HepG2 (cell line): ENCODE data around the gene ELFN1. TPM values are rescaled to one million over a fixed set of nuclear protein-coding genes. Genes with fewer than 3 reads are reported as not detected.
A peak's percentile ranks its signal among the peaks of the same experiment; 100 is the strongest.

Experiments
- CBX5 ChIP-seq: sonication (generic); formaldehyde crosslinking; IDR thresholded peaks from 2 replicates; pipeline ENCODE4 v1.4.0; 2020; ENCODE audit warnings: missing genetic modification reagents, borderline replicate concordance
- DZIP1 ChIP-seq: sonication (generic); formaldehyde crosslinking; IDR thresholded peaks from 2 replicates; pipeline ENCODE4 v1.5.0; 2020; ENCODE audit warnings: mild to moderate bottlenecking, missing genetic modification reagents
- EED ChIP-seq: sonication (generic); formaldehyde crosslinking; IDR thresholded peaks from 2 replicates; pipeline ENCODE4 v1.5.0; 2020; ENCODE audit warnings: mild to moderate bottlenecking, missing genetic modification reagents
- FOXA1 ChIP-seq, 2 experiments: fragments of 450-650 bp in 1 of 2; sonication (generic) in 1 of 2; formaldehyde crosslinking in 1 of 2; IDR thresholded peaks; 2 replicates each; pipeline versions ENCODE4 v1.4.0 to v1.6.1; 2016 to 2020; ENCODE audit warnings: missing genetic modification reagents in 1 of 2
- NFAT5 ChIP-seq: sonication (generic); formaldehyde crosslinking; IDR thresholded peaks from 2 replicates; pipeline ENCODE4 v1.4.0; 2020; ENCODE audit warnings: missing genetic modification reagents
- NR2C2 ChIP-seq: sonication (generic); formaldehyde crosslinking; IDR thresholded peaks from 2 replicates; pipeline ENCODE4 v1.4.0; 2020; ENCODE audit warnings: missing genetic modification reagents, mild to moderate bottlenecking, moderate library complexity, borderline replicate concordance
- PBX2 ChIP-seq: IDR thresholded peaks from 2 replicates; pipeline ENCODE4 v1.6.1; 2016; ENCODE audit warnings: control low read depth
- REXO4 ChIP-seq: sonication (generic); formaldehyde crosslinking; IDR thresholded peaks from 2 replicates; pipeline ENCODE4 v1.8.0; 2022; ENCODE audit warnings: missing genetic modification reagents, mild to moderate bottlenecking, borderline replicate concordance
- SCMH1 ChIP-seq: sonication (generic); formaldehyde crosslinking; IDR thresholded peaks from 2 replicates; pipeline ENCODE4 v1.9.0; 2021; ENCODE audit warnings: missing genetic modification reagents, mild to moderate bottlenecking, borderline replicate concordance
- ZFP90 ChIP-seq: sonication (generic); formaldehyde crosslinking; IDR thresholded peaks from 2 replicates; pipeline ENCODE4 v1.8.0; 2022; ENCODE audit warnings: missing genetic modification reagents, mild to moderate bottlenecking, inconsistent platforms, borderline replicate concordance
- ZNF232 ChIP-seq: sonication (generic); formaldehyde crosslinking; IDR thresholded peaks from 2 replicates; pipeline ENCODE4 v1.4.0; 2020; ENCODE audit warnings: missing genetic modification reagents, borderline replicate concordance
- ZNF598 ChIP-seq: sonication (generic); formaldehyde crosslinking; IDR thresholded peaks from 2 replicates; pipeline ENCODE4 v1.5.1; 2020; ENCODE audit warnings: mild to moderate bottlenecking, missing genetic modification reagents, borderline replicate concordance
- ZNF720 ChIP-seq: sonication (generic); formaldehyde crosslinking; IDR thresholded peaks from 2 replicates; pipeline ENCODE4 v1.4.0; 2020; ENCODE audit warnings: missing genetic modification reagents
- ZNF792 ChIP-seq: IDR thresholded peaks from 2 replicates; pipeline ENCODE4 v1.6.1; 2016
- polyA plus RNA-seq, 8 experiments: library from polyadenylated mRNA; depleted of rRNA in 3 of 8; stranded (reverse) in 7 of 8; unstranded in 1 of 8; fragments of >200 nt; fragmentation: Illumina TruSeq in 4 of 8; extraction: Trizol in 4 of 8; gene quantifications; 2 replicates each; pipeline versions ENCODE4 v1.2.1 to v1.2.3, GENCODE V29; 2011 to 2016; ENCODE audit warnings: low read depth in 4 of 8, missing spikeins in 1 of 8, mixed read lengths in 1 of 8; ENCODE audit not compliant: insufficient read depth in 1 of 8
- total RNA-seq, 5 experiments: library from RNA; depleted of rRNA; stranded (reverse); fragments of >200 nt; fragmentation: Illumina TruSeq; extraction: Trizol; gene quantifications; 2 replicates each; pipeline ENCODE4 v1.2.3, GENCODE V29; 2016; ENCODE audit warnings: low read depth in 1 of 5

Gene ELFN1
- total and polyA plus RNA-seq, 2 of the 13 experiments (the other 11 are each of a cell fraction or from before 2014, with no cell fraction given), result 0.13 to 0.18 TPM

GRCh38 chr7:1713502-1714484 lies 43.7 kb downstream of the ELFN1 start (continued):
- TF ChIP-seq PBX2 (CRISPR knock-in tag), result peak; percentile 32; the same call in 1 of the 2 replicates
- TF ChIP-seq NFAT5 (CRISPR knock-in tag), result no peak
- peak; percentile 97 for TF ChIP-seq ZFP90
- peak; percentile 89; the same call in 1 of the 2 replicates for TF ChIP-seq ZNF232 (CRISPR knock-in tag)
- TF ChIP-seq ZNF720 (CRISPR knock-in tag), result no peak
- TF ChIP-seq NR2C2, result peak; percentile 90
- no peak for TF ChIP-seq ZNF792 (CRISPR knock-in tag)
- no peak for TF ChIP-seq REXO4 (CRISPR knock-in tag)
- peak; percentile 92; the same call in 1 of the 2 replicates for TF ChIP-seq CBX5 (CRISPR knock-in tag)
- no peak for TF ChIP-seq FOXA1 (IDR thresholded peaks at IDR 0.05)
- TF ChIP-seq FOXA1 (CRISPR knock-in tag; IDR thresholded peaks at IDR 0.05), result peak; percentile 96
- TF ChIP-seq EED (CRISPR knock-in tag), result no peak
- TF ChIP-seq SCMH1, result no peak
- TF ChIP-seq ZNF598 (CRISPR knock-in tag), result no peak; the same call in 1 of the 2 replicates
- TF ChIP-seq DZIP1 (CRISPR knock-in tag), result no peak
